Neural crest cell (in vitro differentiated cells): Measurements from ENCODE around the gene OR5M10. TPM values are rescaled to one million over a fixed set of nuclear protein-coding genes. Genes with fewer than 3 reads are reported as not detected.
"Not testable (repeated sequence)": the region's sequence is repeated elsewhere in the genome, so short reads cannot be mapped to it uniquely, and the experiment has no call there.

Source experiments
- DNase-seq: peaks from one replicate; pipeline ENCODE4 v3.0.0; 2021; ENCODE audit warnings: low read depth, mixed read lengths, low spot score
- H3K27ac Mint-ChIP-seq: one replicate; pipeline ENCODE4 v1.8.0; 2021; ENCODE audit warnings: mild to moderate bottlenecking, mixed read lengths; ENCODE audit not compliant: unreplicated experiment
- H3K27me3 Mint-ChIP-seq: 2 replicates; pipeline ENCODE4 v1.8.0; 2021; ENCODE audit warnings: low read depth, mild to moderate bottlenecking, mixed read lengths
- H3K36me3 Mint-ChIP-seq: 2 replicates; pipeline ENCODE4 v1.8.0; 2021; ENCODE audit warnings: low read depth, mild to moderate bottlenecking, mixed read lengths
- H3K4me1 Mint-ChIP-seq: 2 replicates; pipeline ENCODE4 v1.8.0; 2021; ENCODE audit warnings: mixed read lengths
- H3K4me3 Mint-ChIP-seq: one replicate; pipeline ENCODE4 v1.8.0; 2021; ENCODE audit warnings: mild to moderate bottlenecking, mixed read lengths
- H3K9me3 Mint-ChIP-seq: 2 replicates; pipeline ENCODE4 v1.8.0; 2021; ENCODE audit warnings: mixed read lengths
- long read RNA-seq: library from polyadenylated mRNA; unstranded; transcript quantifications from one replicate; pipeline ENCODE4 v2.0.0, GENCODE V29; 2020
- total RNA-seq: library from RNA; stranded (reverse); gene quantifications from 2 replicates; pipeline ENCODE4 v1.2.1, GENCODE V29; 2021
- TF ChIP-seq, protein P1 (sequence below): fragments of 200-600 bp; sonication (generic); conservative IDR thresholded peaks from 2 replicates; pipeline ENCODE4 v1.5.0; 2021; ENCODE audit warnings: antibody characterized with exemption, mild to moderate bottlenecking

Gene OR5M10
- not detected in 2 replicates for total RNA-seq
- long read RNA-seq, result 0 reads

- Mint-ChIP-seq H3K27ac (no peak within 1 kb of the TSS), H3K4me1 (no peaks in the 10 kb centered on the region), H3K36me3 (no peaks in the 10 kb centered on the region), H3K27me3 (no peaks in the 10 kb centered on the region), H3K9me3 (no peaks in the 10 kb centered on the region), H3K4me3 (no peak within 1 kb of the TSS)
- TF ChIP-seq, protein P1, sequence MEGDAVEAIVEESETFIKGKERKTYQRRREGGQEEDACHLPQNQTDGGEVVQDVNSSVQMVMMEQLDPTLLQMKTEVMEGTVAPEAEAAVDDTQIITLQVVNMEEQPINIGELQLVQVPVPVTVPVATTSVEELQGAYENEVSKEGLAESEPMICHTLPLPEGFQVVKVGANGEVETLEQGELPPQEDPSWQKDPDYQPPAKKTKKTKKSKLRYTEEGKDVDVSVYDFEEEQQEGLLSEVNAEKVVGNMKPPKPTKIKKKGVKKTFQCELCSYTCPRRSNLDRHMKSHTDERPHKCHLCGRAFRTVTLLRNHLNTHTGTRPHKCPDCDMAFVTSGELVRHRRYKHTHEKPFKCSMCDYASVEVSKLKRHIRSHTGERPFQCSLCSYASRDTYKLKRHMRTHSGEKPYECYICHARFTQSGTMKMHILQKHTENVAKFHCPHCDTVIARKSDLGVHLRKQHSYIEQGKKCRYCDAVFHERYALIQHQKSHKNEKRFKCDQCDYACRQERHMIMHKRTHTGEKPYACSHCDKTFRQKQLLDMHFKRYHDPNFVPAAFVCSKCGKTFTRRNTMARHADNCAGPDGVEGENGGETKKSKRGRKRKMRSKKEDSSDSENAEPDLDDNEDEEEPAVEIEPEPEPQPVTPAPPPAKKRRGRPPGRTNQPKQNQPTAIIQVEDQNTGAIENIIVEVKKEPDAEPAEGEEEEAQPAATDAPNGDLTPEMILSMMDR, result no peak
- no peak for DNase-seq
Observed at GRCh38 chr11:56577621-56578020, at the start of gene OR5M10. Gene OR5M10, minus strand, starts transcription at chr11:56577721. Its CDS starts 0 bp downstream, at chr11:56577721.

DNA sequence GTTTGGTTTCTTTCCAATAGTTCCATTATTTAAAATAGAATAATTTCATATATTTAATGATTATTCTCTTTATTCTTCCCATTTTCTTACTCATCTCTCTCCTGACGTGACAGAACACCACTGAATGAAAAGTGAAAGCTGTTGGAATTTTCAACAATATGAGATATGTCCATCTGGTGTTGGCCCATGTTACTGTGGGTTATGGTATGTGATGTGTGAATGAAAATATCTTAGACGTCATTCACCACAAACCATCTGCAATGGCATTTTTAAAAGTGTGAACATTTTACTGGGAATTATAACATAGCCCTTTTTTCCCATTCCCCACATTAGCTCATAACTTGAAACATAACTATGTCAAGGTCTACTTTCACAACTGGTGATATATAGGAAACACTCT, 48.4 kb upstream of the OR5M10 start:
- H3K27ac Mint-ChIP-seq, result no peak overlapping the region
- no peak overlapping the region for H3K4me3 Mint-ChIP-seq
- no peaks in the 10 kb centered on the region for H3K4me1 Mint-ChIP-seq
- TF ChIP-seq, protein P1, result no peak
- no peaks in the 10 kb centered on the region for H3K9me3 Mint-ChIP-seq
- DNase-seq, result no peak
- H3K27me3 Mint-ChIP-seq, result no peaks in the 10 kb centered on the region
- no peaks in the 10 kb centered on the region for H3K36me3 Mint-ChIP-seq

- no peaks in the 10 kb centered on the region for H3K9me3 Mint-ChIP-seq
- H3K4me1 Mint-ChIP-seq, result no peaks in the 10 kb centered on the region
- no peaks in the 10 kb centered on the region for H3K27me3 Mint-ChIP-seq
- H3K36me3 Mint-ChIP-seq, result no peaks in the 10 kb centered on the region
- no peak overlapping the region for H3K27ac Mint-ChIP-seq
- TF ChIP-seq, protein P1, result peak; percentile 71
- no peak overlapping the region for H3K4me3 Mint-ChIP-seq
- no peak for DNase-seq
Observed at GRCh38 chr11:56624661-56625110, 47.2 kb upstream of the OR5M10 start.

DNA sequence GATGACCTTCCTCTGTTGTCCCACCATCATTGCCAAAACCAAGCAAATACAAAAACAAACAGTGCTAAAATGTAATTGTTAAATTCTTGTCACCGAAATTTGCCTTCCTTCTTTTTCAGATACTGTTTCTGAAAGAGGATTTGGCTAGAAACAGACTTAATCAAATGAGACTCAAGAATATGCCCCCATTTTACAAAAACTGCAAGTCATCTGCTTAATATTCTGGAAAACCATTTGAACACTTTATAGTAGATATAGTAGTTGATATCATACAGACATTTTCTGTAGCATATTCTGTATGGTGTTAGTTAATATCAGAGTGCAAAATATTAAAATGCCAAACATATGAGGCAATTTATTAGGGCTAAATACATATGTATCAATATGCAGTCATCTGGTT, 33.7 kb upstream of the OR5M10 start:
- no peaks in the 10 kb centered on the region for H3K36me3 Mint-ChIP-seq
- no peaks in the 10 kb centered on the region for H3K27me3 Mint-ChIP-seq
- H3K4me3 Mint-ChIP-seq, result no peak overlapping the region
- TF ChIP-seq, protein P1, result no peak
- H3K27ac Mint-ChIP-seq, result no peak overlapping the region
- H3K9me3 Mint-ChIP-seq, result no peaks in the 10 kb centered on the region
- H3K4me1 Mint-ChIP-seq, result no peaks in the 10 kb centered on the region
- no peak for DNase-seq

DNA sequence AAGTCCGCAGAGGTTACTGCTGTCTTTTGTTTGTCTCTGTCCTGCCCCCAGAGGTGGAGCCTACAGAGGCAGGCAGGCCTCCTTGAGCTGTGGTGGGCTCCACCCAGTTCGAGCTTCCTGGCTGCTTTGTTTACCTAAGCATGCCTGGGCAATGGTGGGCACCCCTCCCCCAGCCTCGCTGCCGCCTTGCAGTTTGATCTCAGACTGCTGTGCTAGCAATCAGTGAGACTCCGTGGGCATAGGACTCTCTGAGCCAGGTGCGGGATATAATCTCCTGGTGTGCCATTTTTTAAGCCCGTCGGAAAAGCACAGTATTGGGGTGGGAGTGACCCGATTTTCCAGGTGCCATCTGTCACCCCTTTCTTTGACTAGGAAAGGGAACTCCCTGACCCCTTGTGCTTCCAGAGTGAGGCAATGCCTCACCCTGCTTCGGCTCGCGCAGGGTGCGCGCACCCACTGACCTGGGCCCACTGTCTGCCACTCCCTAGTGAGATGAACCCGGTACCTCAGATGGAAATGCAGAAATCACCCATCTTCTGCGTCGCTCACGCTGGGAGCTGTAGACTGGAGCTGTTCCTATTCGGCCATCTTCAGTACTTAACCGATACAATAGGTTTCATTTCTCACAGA, 14.7 kb upstream of the OR5M10 start:
- H3K27me3 Mint-ChIP-seq, H3K27ac Mint-ChIP-seq, DNase-seq, H3K4me3 Mint-ChIP-seq, H3K9me3 Mint-ChIP-seq, H3K4me1 Mint-ChIP-seq, H3K36me3 Mint-ChIP-seq: not testable (repeated sequence)

DNA sequence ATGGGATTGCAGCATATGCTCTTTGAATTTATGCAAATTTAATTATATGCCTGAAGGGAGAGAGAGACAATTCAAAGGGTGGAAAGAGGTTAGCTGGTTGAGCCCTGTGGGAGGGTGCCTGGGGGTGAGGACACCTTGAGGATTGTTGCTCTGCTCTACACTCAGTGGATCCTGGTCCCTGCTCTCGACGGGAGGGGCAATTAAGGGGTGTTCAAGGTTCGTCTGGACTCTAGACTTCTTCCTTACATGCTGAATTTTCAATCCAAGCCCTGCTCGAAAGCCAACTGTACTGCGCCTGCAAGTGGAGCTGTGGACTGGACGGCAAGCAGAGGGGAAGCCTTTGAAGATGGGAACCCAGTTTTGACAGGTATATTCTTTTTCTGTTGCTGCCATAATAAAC, 18.9 kb downstream of the OR5M10 start:
- Mint-ChIP-seq H3K9me3 (peaks cover 2% of the 10 kb centered on the region), H3K27me3 (no peaks in the 10 kb centered on the region), H3K36me3 (no peaks in the 10 kb centered on the region), H3K4me1 (no peaks in the 10 kb centered on the region), H3K4me3 (no peak overlapping the region), H3K27ac (no peak overlapping the region)
- DNase-seq, result no peak
- TF ChIP-seq, protein P1, result no peak

DNA sequence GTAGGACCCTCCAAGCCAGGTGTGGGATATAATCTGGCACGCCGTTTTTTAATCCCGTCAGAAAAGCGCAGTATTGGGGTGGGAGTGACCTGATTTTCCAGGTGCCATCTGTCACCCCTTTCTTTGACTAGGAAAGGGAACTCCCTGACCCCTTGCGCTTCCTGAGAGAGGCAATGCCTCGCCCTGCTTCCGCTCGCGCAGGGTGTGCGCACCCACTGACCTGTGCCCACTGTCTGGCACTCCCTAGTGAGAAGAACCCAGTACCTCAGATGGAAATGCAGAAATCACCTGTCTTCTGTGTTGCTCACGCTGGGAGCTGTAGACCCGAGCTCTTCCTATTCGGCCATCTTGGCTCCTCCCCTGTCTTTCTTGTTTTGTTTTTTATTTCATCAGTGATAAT, 22.8 kb downstream of the OR5M10 start:
- not testable (repeated sequence) for DNase-seq, H3K9me3 Mint-ChIP-seq, H3K4me3 Mint-ChIP-seq, H3K27me3 Mint-ChIP-seq, H3K36me3 Mint-ChIP-seq, H3K27ac Mint-ChIP-seq, H3K4me1 Mint-ChIP-seq
